ENCODE measurements around the gene LRCOL1. TPM values are rescaled to one million over a fixed set of nuclear protein-coding genes. Genes with fewer than 3 reads are reported as not detected.

Gene LRCOL1
- total RNA-seq, 1 experiment from 2014 or later = not detected

DNA sequence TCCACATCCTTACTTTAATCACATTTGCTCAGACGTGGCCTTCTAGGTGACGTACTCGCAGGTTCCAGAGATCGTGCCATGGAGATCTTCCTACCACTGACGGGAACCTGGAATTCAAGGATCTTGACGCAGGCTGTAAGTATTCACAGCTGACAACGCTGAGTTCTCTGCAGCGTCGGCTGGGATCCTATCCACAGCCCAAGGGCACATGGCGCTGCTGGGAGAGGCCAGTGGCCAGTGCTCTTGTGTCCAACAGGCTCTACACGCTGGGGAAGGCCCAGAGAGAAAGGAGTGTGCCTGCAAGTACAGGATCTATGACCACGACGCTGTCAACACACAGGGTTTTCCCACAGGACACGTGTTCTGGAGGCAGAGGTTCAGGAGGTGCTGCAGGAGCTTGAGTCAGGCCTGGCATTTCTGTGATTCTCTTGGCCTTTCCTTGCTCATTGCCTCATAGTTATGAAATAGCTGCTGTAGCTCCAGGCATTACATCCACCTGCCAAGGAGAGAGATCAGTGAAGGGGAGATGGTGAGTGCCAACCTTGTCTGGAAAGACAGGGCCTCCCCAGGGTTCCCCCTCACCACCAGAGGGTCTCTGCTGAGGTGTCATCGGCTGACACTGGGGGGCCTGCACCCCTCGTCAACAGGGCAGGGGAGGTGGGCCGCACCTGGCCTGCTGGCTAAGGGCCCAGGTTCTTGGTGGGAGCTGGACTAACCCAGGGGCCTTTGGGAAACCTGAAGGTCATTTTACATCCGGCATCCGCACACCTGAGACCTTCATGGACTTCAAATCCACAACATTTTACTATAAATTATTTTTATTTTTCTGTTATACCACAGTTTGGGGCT, 21.3 kb downstream of the LRCOL1 start:
- no peak overlapping the region for H3K27ac Mint-ChIP-seq (ENCODE audit: unreplicated experiment)
- CTCF ChIA-PET = no interaction called here
- peaks cover 17% of the 10 kb centered on the region for H3K36me3 Mint-ChIP-seq (ENCODE audit: insufficient read depth, unreplicated experiment)

DNA sequence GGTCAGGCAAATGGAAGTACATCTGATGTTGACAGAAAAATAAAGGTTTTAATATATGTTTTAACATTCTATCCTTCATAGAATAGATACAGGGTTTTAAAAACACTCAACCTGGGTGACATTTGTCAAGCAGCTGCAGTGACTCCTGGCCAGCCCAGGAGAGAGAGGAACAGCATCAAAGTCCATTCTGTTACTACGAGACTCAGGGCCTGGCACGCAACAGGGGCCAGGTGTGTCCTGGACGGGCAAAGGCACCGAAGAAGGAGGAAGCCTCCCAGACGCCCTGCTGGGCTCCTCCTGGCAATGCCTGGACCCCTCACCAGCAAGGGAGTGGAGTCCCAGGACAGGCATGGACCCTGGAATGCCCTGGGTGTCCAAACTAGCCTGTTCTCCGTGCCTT, 22.1 kb downstream of the LRCOL1 start:
- H3K9me3 Mint-ChIP-seq (ENCODE audit: unreplicated experiment) = no peaks in the 10 kb centered on the region

More for the DNA sequence above, 21.3 kb downstream of the LRCOL1 start:
- no peak overlapping the region for H3K4me3 ChIP-seq (ENCODE audit: low read depth, low read length)
- intact Hi-C loops (cut with micrococcal nuclease; ENCODE audit: unreplicated experiment) = no loop called here
- H3K27me3 ChIP-seq (replicated peaks; ENCODE audit: control insufficient read depth, insufficient read depth, low read length) = no peaks in the 10 kb centered on the region; the same call in 1 of the 2 replicates
- H3K9me3 Mint-ChIP-seq (ENCODE audit: unreplicated experiment) = no peaks in the 10 kb centered on the region
- TF ChIP-seq, protein P1, sequence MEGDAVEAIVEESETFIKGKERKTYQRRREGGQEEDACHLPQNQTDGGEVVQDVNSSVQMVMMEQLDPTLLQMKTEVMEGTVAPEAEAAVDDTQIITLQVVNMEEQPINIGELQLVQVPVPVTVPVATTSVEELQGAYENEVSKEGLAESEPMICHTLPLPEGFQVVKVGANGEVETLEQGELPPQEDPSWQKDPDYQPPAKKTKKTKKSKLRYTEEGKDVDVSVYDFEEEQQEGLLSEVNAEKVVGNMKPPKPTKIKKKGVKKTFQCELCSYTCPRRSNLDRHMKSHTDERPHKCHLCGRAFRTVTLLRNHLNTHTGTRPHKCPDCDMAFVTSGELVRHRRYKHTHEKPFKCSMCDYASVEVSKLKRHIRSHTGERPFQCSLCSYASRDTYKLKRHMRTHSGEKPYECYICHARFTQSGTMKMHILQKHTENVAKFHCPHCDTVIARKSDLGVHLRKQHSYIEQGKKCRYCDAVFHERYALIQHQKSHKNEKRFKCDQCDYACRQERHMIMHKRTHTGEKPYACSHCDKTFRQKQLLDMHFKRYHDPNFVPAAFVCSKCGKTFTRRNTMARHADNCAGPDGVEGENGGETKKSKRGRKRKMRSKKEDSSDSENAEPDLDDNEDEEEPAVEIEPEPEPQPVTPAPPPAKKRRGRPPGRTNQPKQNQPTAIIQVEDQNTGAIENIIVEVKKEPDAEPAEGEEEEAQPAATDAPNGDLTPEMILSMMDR (IDR thresholded peaks at IDR 0.05; ENCODE audit: insufficient read depth in 1 of 2, low read depth in 1 of 2, low read length in 1 of 2, severe bottlenecking in 1 of 2, unreplicated experiment in 1 of 2) = no peak
- no peaks in the 10 kb centered on the region for H3K9me3 ChIP-seq
- no peak overlapping the region for H3K4me3 Mint-ChIP-seq (ENCODE audit: unreplicated experiment)
- H3K27me3 Mint-ChIP-seq (ENCODE audit: insufficient read depth, unreplicated experiment) = peaks cover 2% of the 10 kb centered on the region
- H3K4me1 ChIP-seq = peaks cover 4% of the 10 kb centered on the region; the same call in 1 of the 2 replicates
- DNase-seq = no peak
- no TSS peak for BruUV-seq (replicated peaks)
- POLR2A ChIA-PET = no interaction called here
- H3K4me1 Mint-ChIP-seq (ENCODE audit: low read depth, unreplicated experiment) = peaks cover 6% of the 10 kb centered on the region
- H3K36me3 ChIP-seq (ENCODE audit: control insufficient read depth, insufficient read depth, low read length) = no peaks in the 10 kb centered on the region

DNA sequence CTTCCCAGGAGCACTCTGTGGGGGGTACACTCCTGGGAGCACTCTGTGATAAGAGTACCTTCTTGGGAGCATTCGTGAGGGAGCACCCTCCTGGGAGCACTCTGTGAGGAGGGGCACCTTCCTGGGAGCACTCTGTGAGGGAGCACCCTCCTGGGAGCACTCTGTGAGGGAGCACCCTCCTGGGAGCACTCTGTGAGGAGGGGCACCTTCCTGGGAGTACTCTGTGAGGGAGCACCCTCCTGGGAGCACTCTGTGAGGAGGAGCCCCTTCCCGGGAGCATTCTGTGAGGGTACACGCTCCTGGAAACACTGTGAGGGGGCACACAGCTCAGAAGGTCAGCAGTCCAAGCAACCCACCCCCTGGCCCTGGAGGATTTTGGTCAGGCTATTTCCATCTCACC, 22.6 kb downstream of the LRCOL1 start:
- Histone ChIP-seq H3K36me3 (ENCODE audit: control insufficient read depth, insufficient read depth, low read length) (no peaks in the 10 kb centered on the region), H3K9me3 (no peaks in the 10 kb centered on the region), H3K4me3 (ENCODE audit: low read depth, low read length) (no peak overlapping the region), H3K4me1 (no peaks in the 10 kb centered on the region), H3K27me3 (replicated peaks; ENCODE audit: control insufficient read depth, insufficient read depth, low read length) (no peaks in the 10 kb centered on the region; the same call in 1 of the 2 replicates)
- no peaks in the 10 kb centered on the region for H3K4me1 Mint-ChIP-seq (ENCODE audit: low read depth, unreplicated experiment)
- no peak overlapping the region for H3K27ac Mint-ChIP-seq (ENCODE audit: unreplicated experiment)
- H3K4me3 Mint-ChIP-seq (ENCODE audit: unreplicated experiment) = no peak overlapping the region
- no TSS peak for BruUV-seq (replicated peaks)
- peaks cover 2% of the 10 kb centered on the region for H3K27me3 Mint-ChIP-seq (ENCODE audit: insufficient read depth, unreplicated experiment)
- TF ChIP-seq, protein P1 (IDR thresholded peaks at IDR 0.05; ENCODE audit: insufficient read depth in 1 of 2, low read depth in 1 of 2, low read length in 1 of 2, severe bottlenecking in 1 of 2, unreplicated experiment in 1 of 2) = no peak
- peaks cover 14% of the 10 kb centered on the region for H3K36me3 Mint-ChIP-seq (ENCODE audit: insufficient read depth, unreplicated experiment)
- no peaks in the 10 kb centered on the region for H3K9me3 Mint-ChIP-seq (ENCODE audit: unreplicated experiment)
- DNase-seq = no peak
- intact Hi-C loops (cut with micrococcal nuclease; ENCODE audit: unreplicated experiment) = no loop called here
- CTCF ChIA-PET = no interaction called here
- POLR2A ChIA-PET = no interaction called here

More for the DNA sequence above, 22.1 kb downstream of the LRCOL1 start:
- no peaks in the 10 kb centered on the region; the same call in 1 of the 2 replicates for H3K27me3 ChIP-seq (replicated peaks; ENCODE audit: control insufficient read depth, insufficient read depth, low read length)
- Mint-ChIP-seq H3K27me3 (ENCODE audit: insufficient read depth, unreplicated experiment) (peaks cover 2% of the 10 kb centered on the region), H3K4me1 (ENCODE audit: low read depth, unreplicated experiment) (no peaks in the 10 kb centered on the region), H3K27ac (ENCODE audit: unreplicated experiment) (no peak overlapping the region), H3K4me3 (ENCODE audit: unreplicated experiment) (no peak overlapping the region), H3K36me3 (ENCODE audit: insufficient read depth, unreplicated experiment) (peaks cover 14% of the 10 kb centered on the region)
- TF ChIP-seq, protein P1 (IDR thresholded peaks at IDR 0.05; ENCODE audit: insufficient read depth in 1 of 2, low read depth in 1 of 2, low read length in 1 of 2, severe bottlenecking in 1 of 2, unreplicated experiment in 1 of 2) = no peak
- no peak overlapping the region for H3K4me3 ChIP-seq (ENCODE audit: low read depth, low read length)
- DNase-seq = no peak
- H3K9me3 ChIP-seq = no peaks in the 10 kb centered on the region
- CTCF ChIA-PET = no interaction called here
- POLR2A ChIA-PET = no interaction called here
- BruUV-seq (replicated peaks) = no TSS peak
- H3K36me3 ChIP-seq (ENCODE audit: control insufficient read depth, insufficient read depth, low read length) = no peaks in the 10 kb centered on the region
- intact Hi-C loops (cut with micrococcal nuclease; ENCODE audit: unreplicated experiment) = no loop called here
- peaks cover under 1% of the 10 kb centered on the region; the same call in 1 of the 2 replicates for H3K4me1 ChIP-seq
